ENCODE measurements around the gene MTOR. TPM values are rescaled to one million over a fixed set of nuclear protein-coding genes. Genes with fewer than 3 reads are reported as not detected.

Gene MTOR
- total and polyA plus RNA-seq, 2 of the 8 experiments (the other 6 are each of a cell fraction or from before 2014, with no cell fraction given), result 44.2 to 76.8 TPM

DNA sequence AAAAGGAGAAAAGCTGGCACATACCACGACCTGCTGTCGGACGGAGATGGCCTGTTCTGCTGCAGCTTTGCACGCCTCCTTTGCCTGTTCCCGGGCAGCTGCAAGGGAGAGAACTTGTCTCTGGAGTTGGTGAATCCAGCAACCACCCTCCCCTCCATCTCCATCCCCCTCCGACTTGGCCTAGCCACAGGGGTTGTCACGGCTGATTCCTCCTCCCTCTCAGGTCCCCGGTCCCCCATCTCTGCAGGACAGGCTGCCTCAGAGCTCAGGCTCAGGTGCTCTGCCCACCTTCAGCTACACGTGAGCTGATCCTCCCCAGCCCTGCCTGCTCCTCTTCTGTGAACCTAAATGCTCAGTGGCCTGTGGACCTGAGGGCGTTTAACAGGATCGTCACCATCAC, 191.5 kb downstream of the MTOR start:
- Histone ChIP-seq H2BK15ac (ENCODE audit: low read length) (no peak overlapping the region), H3K18ac (ENCODE audit: extremely low read depth, low read length) (no peak overlapping the region), H3K4me1 (replicated peaks in 1 of 4; ENCODE audit: control insufficient read depth in 3 of 4, insufficient read depth in 4 of 4, low read length in 3 of 4) (no peaks in the 10 kb centered on the region), H3K79me1 (ENCODE audit: low read depth, low read length) (no peaks in the 10 kb centered on the region), H3K4me2 (ENCODE audit: insufficient read depth in 1 of 2, low read depth in 2 of 2, low read length in 2 of 2) (no peak overlapping the region), H3K23me2 (ENCODE audit: low read depth, low read length) (no peaks in the 10 kb centered on the region), H3K79me2 (ENCODE audit: control insufficient read depth in 1 of 2, insufficient read depth in 2 of 2, low read length in 2 of 2) (no peaks in the 10 kb centered on the region), H3K4ac (replicated peaks; ENCODE audit: insufficient read length, low read depth, low read length) (no peak overlapping the region), H3K27me3 (replicated peaks in 1 of 4; ENCODE audit: control insufficient read depth in 3 of 4, extremely low read depth in 1 of 4, insufficient read depth in 3 of 4, low read length in 3 of 4) (no peaks in the 10 kb centered on the region; a peak in 1 of 7 replicates), H3K4me3 (ENCODE audit: extremely low read depth in 1 of 4, insufficient read depth in 2 of 4, low read depth in 3 of 4, low read length in 4 of 4) (no peak overlapping the region), H3K23ac (ENCODE audit: insufficient read length) (no peak overlapping the region), H3K27ac (ENCODE audit: low read depth, low read length) (no peak overlapping the region), H3K36me3 (ENCODE audit: control insufficient read depth in 2 of 4, insufficient read depth in 4 of 4, low read length in 3 of 4) (peaks cover 34 to 88% (median 75%) of the 10 kb centered on the region in 4 experiments), H2BK20ac (ENCODE audit: low read length) (no peak overlapping the region), H4K5ac (ENCODE audit: insufficient read length, low read depth, low read length) (no peak overlapping the region), H2BK120ac (replicated peaks; ENCODE audit: low read depth, low read length) (no peak overlapping the region), H3K9ac (replicated peaks in 1 of 4; ENCODE audit: extremely low read depth in 1 of 4, low read depth in 3 of 4, low read length in 3 of 4) (no peak overlapping the region), H4K91ac (replicated peaks; ENCODE audit: insufficient read length, low read length) (no peak overlapping the region), H4K8ac (ENCODE audit: extremely low read depth, insufficient read depth, low read length) (no peak overlapping the region), H4K20me1 (replicated peaks in 1 of 2; ENCODE audit: control insufficient read depth in 1 of 2, insufficient read depth in 2 of 2, low read length in 2 of 2) (peaks cover 0 to 10% of the 10 kb centered on the region in 2 experiments), H3K56ac (replicated peaks; ENCODE audit: insufficient read length, low read depth, low read length) (no peak overlapping the region), H2AFZ (ENCODE audit: low read length) (no peak overlapping the region), H2BK5ac (ENCODE audit: low read depth, low read length) (no peak overlapping the region), H3K9me3 (ENCODE audit: insufficient read depth in 2 of 2, low read depth in 1 of 2, low read length in 1 of 2) (no peaks in the 10 kb centered on the region), H3K14ac (ENCODE audit: insufficient read length) (no peak overlapping the region), H2AK5ac (ENCODE audit: low read depth, low read length) (no peak overlapping the region), H2BK12ac (ENCODE audit: low read depth, low read length) (no peak overlapping the region)
- FAIRE-seq (no peak), DNase-seq (ENCODE audit: low read depth in 1 of 2, low spot score in 2 of 2) (no peak)
- ChIA-PET POLR2A (ENCODE audit: partially characterized antibody) (interaction anchor here (0.6 to 3.8 kb wide), 8 partner anchors 9 to 172 kb away, joined by 3 to 18 read pairs (median 6); partner anchors contain the start of gene SRM), CTCF (ENCODE audit: partially characterized antibody) (interaction anchor here (0.9 to 7.3 kb wide), 4 partner anchors 10 to 33 kb away, joined by 3 to 58 read pairs (median 10); no protein-coding TSS in a partner anchor)
- TF ChIP-seq POU5F1 (IDR thresholded peaks at IDR 0.05; ENCODE audit: low read depth, low read length), result no peak
- WGBS, 2 experiments (ENCODE audit: extremely low coverage in 1 of 2, insufficient coverage in 1 of 2, insufficient read length in 1 of 2, insufficient replicate concordance in 2 of 2, low coverage in 1 of 2, low lambda C conversion rate in 2 of 2, missing lambda C conversion rate in 1 of 2), result 90% methylated on average over 11 of the region's 11 CpGs; no CpG with 5 or more reads in 1 of the 2 experiments

Data from H1 (cell line).